ENCODE data around the gene MUL1. TPM values are rescaled to one million over a fixed set of nuclear protein-coding genes. Genes with fewer than 3 reads are reported as not detected.

MUL1 gene
- total RNA-seq (10 to 100 TPM; 22.4 to 32.0 TPM), polyA plus RNA-seq (ENCODE audit: insufficient read depth, low read depth, low replicate concordance) (28.9 TPM)
- long read RNA-seq, donor 1, transcript MUL1-201 (4 exons, 2,438 nt): major isoform, 17 of 17 reads
- long read RNA-seq, donor 1, partial matches to known transcripts: 0 of 17 reads
- long read RNA-seq, donor 1, other reads (novel, unspliced or antisense): 0 of 17 reads
- long read RNA-seq, donor 2, transcript MUL1-201 (4 exons, 2,438 nt): major isoform, 15 of 15 reads
- long read RNA-seq, donor 2, partial matches to known transcripts: 0 of 15 reads
- long read RNA-seq, donor 2, other reads (novel, unspliced or antisense): 0 of 15 reads

- intact Hi-C loops (cut with DNase I; ENCODE audit: low total_unique reads): no loop called here
- TF ChIP-seq CTCF (IDR thresholded peaks at IDR 0.05) (no peak), POLR2A (IDR thresholded peaks at IDR 0.05) (peak; percentile 51)
- no peaks in the 10 kb centered on the region for H3K36me3 ChIP-seq (ENCODE audit: low read depth, missing control alignments)
Measured at GRCh38 chr1:20507564-20508410, at the start of gene MUL1. TSS of gene MUL1 (minus strand) at chr1:20508151. CDS start at chr1:20508024, 127 bp downstream.

GRCh38 chr1:20555758-20556120 is 47.8 kb upstream of the MUL1 start:
- Histone ChIP-seq H3K4me1 (peaks cover 17% of the 10 kb centered on the region), H3K4me3 (no peak overlapping the region), H3K27ac (no peak overlapping the region), H3K27me3 (no peaks in the 10 kb centered on the region), H3K9me3 (no peaks in the 10 kb centered on the region), H3K36me3 (ENCODE audit: low read depth, missing control alignments) (no peaks in the 10 kb centered on the region)
- TF ChIP-seq POLR2A (IDR thresholded peaks at IDR 0.05) (no peak), CTCF (IDR thresholded peaks at IDR 0.05) (no peak)
- intact Hi-C loops (cut with DNase I; ENCODE audit: low total_unique reads): no loop called here
- whole genome bisulfite sequencing, 2 donors: 86 to 95% methylated on average over 3 to 4 of the region's 4 CpGs
- DNase-seq: no peak

More at GRCh38 chr1:20507564-20508410, at the start of gene MUL1:
- H3K27me3 ChIP-seq: no peaks in the 10 kb centered on the region
- no peaks in the 10 kb centered on the region for H3K9me3 ChIP-seq
- peak within 1 kb of the TSS; percentile 80 to 97 for H3K4me3 ChIP-seq
- WGBS, 2 donors: 0 to 1% methylated on average over 18 to 52 of the region's 58 CpGs
- peak within 1 kb of the TSS; percentile 79 for H3K27ac ChIP-seq
- peaks cover 6% of the 10 kb centered on the region for H3K4me1 ChIP-seq
- DNase-seq: peak; percentile 97

GRCh38 chr1:20555025-20555757 is 47.2 kb upstream of the MUL1 start:
- 54 to 63% methylated on average over 5 to 7 of the region's 7 CpGs for WGBS, 2 donors
- no peak overlapping the region for H3K4me3 ChIP-seq
- no peaks in the 10 kb centered on the region for H3K36me3 ChIP-seq (ENCODE audit: low read depth, missing control alignments)
- DNase-seq: no peak
- TF ChIP-seq CTCF (IDR thresholded peaks at IDR 0.05) (no peak), POLR2A (IDR thresholded peaks at IDR 0.05) (no peak)
- H3K9me3 ChIP-seq: no peaks in the 10 kb centered on the region
- no peak overlapping the region for H3K27ac ChIP-seq
- intact Hi-C loops (cut with DNase I; ENCODE audit: low total_unique reads): no loop called here
- H3K4me1 ChIP-seq: peaks cover 17% of the 10 kb centered on the region
- no peaks in the 10 kb centered on the region for H3K27me3 ChIP-seq

GRCh38 chr1:20552728-20553445 is 44.9 kb upstream of the MUL1 start:
- Histone ChIP-seq H3K4me1 (peaks cover 17% of the 10 kb centered on the region), H3K27ac (no peak overlapping the region), H3K4me3 (peak overlapping the region; percentile 15 to 60), H3K27me3 (no peaks in the 10 kb centered on the region), H3K36me3 (ENCODE audit: low read depth, missing control alignments) (no peaks in the 10 kb centered on the region), H3K9me3 (no peaks in the 10 kb centered on the region)
- TF ChIP-seq CTCF (IDR thresholded peaks at IDR 0.05): no peak
- no peak for TF ChIP-seq POLR2A (IDR thresholded peaks at IDR 0.05)
- WGBS, 2 donors: 0 to 1% methylated on average over 3 to 61 of the region's 82 CpGs
- intact Hi-C loops (cut with DNase I; ENCODE audit: low total_unique reads): no loop called here
- DNase-seq: no peak

All from testis (tissue), 5 donors.